Activated B cell treated with CpG ODN at 0.5 μM for 24 hours (primary cell): ENCODE measurements around the gene CMTM4. TPM values are rescaled to one million over a fixed set of nuclear protein-coding genes. Genes with fewer than 3 reads are reported as not detected.

Experiments used
- ATAC-seq: fragments of 200-7000 bp; cut with Tn5 transposase; one replicate; pipeline ENCODE4 v1.10.0; 2021; ENCODE audit warnings: low read depth, mild to moderate bottlenecking, moderate library complexity
- CTCF ChIA-PET: fragments of 350-600 bp; sonication (Branson Sonifier 250); formaldehyde crosslinking; loops from one replicate; lab custom pipeline; 2021; ENCODE audit warnings: antibody characterized with exemption; lab: Charles Lee
- POLR2A ChIA-PET: fragments of 350-600 bp; sonication (Branson Sonifier 250); formaldehyde crosslinking; loops from one replicate; lab custom pipeline; 2021; ENCODE audit warnings: antibody characterized with exemption; lab: Charles Lee
- DNase-seq: peaks from one replicate; pipeline ENCODE4 v3.0.0; 2022
- H3K27ac Mint-ChIP-seq: one replicate; pipeline ENCODE4 v1.8.0; 2020; ENCODE audit warnings: mixed read lengths
- H3K27me3 Mint-ChIP-seq: one replicate; pipeline ENCODE4 v1.8.0; 2021; ENCODE audit warnings: mixed read lengths
- H3K36me3 Mint-ChIP-seq: one replicate; pipeline ENCODE4 v1.8.0; 2021; ENCODE audit warnings: low read depth, mixed read lengths
- H3K4me1 Mint-ChIP-seq: one replicate; pipeline ENCODE4 v1.8.0; 2021; ENCODE audit warnings: mixed read lengths
- H3K4me3 Mint-ChIP-seq: one replicate; pipeline ENCODE4 v1.8.0; 2020; ENCODE audit warnings: mild to moderate bottlenecking, mixed read lengths
- H3K9me3 Mint-ChIP-seq: one replicate; pipeline ENCODE4 v1.8.0; 2020; ENCODE audit warnings: mixed read lengths
- CTCF ChIP-seq: fragments of 200-600 bp; IDR thresholded peaks from one replicate; pipeline ENCODE4 v1.8.0; 2022; ENCODE audit warnings: antibody characterized with exemption, mild to moderate bottlenecking
- intact Hi-C: fragments of 100-400 bp; cut with micrococcal nuclease; formaldehyde crosslinking; loops from one replicate; pipeline ENCODE4 v1.15.1; 2024
- total RNA-seq: library from RNA; stranded (reverse); gene quantifications from 2 replicates; pipeline ENCODE4 v1.2.3, GENCODE V29; 2022

The CMTM4 gene
- total RNA-seq, 1 donor from 2014 or later, result 0.38 TPM

GRCh38 chr16:66658143-66658859 is 38.2 kb downstream of the CMTM4 start:
- Mint-ChIP-seq H3K36me3 (no peaks in the 10 kb centered on the region), H3K4me3 (no peak overlapping the region), H3K9me3 (no peaks in the 10 kb centered on the region), H3K4me1 (no peaks in the 10 kb centered on the region), H3K27me3 (peaks cover 27% of the 10 kb centered on the region), H3K27ac (no peak overlapping the region)
- DNase-seq, result no peak
- ChIA-PET POLR2A (no interaction called here), CTCF (no interaction called here)
- no peak for ATAC-seq
- no peak for TF ChIP-seq CTCF
- intact Hi-C loops, result no loop called here

- H3K9me3 Mint-ChIP-seq, result no peaks in the 10 kb centered on the region
- ChIA-PET CTCF (no interaction called here), POLR2A (no interaction called here)
- H3K27me3 Mint-ChIP-seq, result peaks cover 19% of the 10 kb centered on the region
- no peak for DNase-seq
- no peak overlapping the region for H3K27ac Mint-ChIP-seq
- no peaks in the 10 kb centered on the region for H3K36me3 Mint-ChIP-seq
- H3K4me3 Mint-ChIP-seq, result no peak overlapping the region
- H3K4me1 Mint-ChIP-seq, result no peaks in the 10 kb centered on the region
- no peak for TF ChIP-seq CTCF
- intact Hi-C loops, result no loop called here
- no peak for ATAC-seq
Measured at GRCh38 chr16:66656547-66656946, 40.0 kb downstream of the CMTM4 start.

GRCh38 chr16:66653581-66654350 is 42.8 kb downstream of the CMTM4 start:
- ChIA-PET POLR2A (no interaction called here), CTCF (no interaction called here)
- no peak for DNase-seq
- Mint-ChIP-seq H3K9me3 (no peaks in the 10 kb centered on the region), H3K27ac (no peak overlapping the region), H3K4me1 (peaks cover 8% of the 10 kb centered on the region), H3K27me3 (peaks cover 32% of the 10 kb centered on the region), H3K4me3 (no peak overlapping the region), H3K36me3 (no peaks in the 10 kb centered on the region)
- no peak for ATAC-seq
- no peak for TF ChIP-seq CTCF
- intact Hi-C loops, result loop anchor here (5.0 kb wide), 1 partner anchor 246 kb away; no protein-coding TSS in a partner anchor

- POLR2A ChIA-PET, result no interaction called here
- Mint-ChIP-seq H3K4me1 (peaks cover 8% of the 10 kb centered on the region), H3K27ac (no peak overlapping the region), H3K36me3 (no peaks in the 10 kb centered on the region), H3K4me3 (no peak overlapping the region), H3K27me3 (peaks cover 29% of the 10 kb centered on the region), H3K9me3 (no peaks in the 10 kb centered on the region)
- intact Hi-C loops, result loop anchor here (5.0 kb wide), 1 partner anchor 246 kb away; no protein-coding TSS in a partner anchor
- CTCF ChIA-PET, result interaction anchor here (0.8 kb wide), 1 partner anchor 44 kb away, joined by 3 read pairs; no protein-coding TSS in a partner anchor
- ATAC-seq (no peak), DNase-seq (no peak)
- no peak for TF ChIP-seq CTCF
Measured at GRCh38 chr16:66652661-66653360, 43.7 kb downstream of the CMTM4 start.
